ENCODE results near the gene WARS2.

Gene WARS2

GRCh38 chr1:119081267-119081666, 59.2 kb downstream of the WARS2 start:
- DNase-seq: no peak

GRCh38 chr1:119080586-119080985, 59.9 kb downstream of the WARS2 start:
- no peak for DNase-seq

GRCh38 chr1:119079881-119080280, 60.6 kb downstream of the WARS2 start:
- no peak for DNase-seq

GRCh38 chr1:119075614-119076013, 64.8 kb downstream of the WARS2 start:
- no peak for DNase-seq

- DNase-seq: no peak
Measured at GRCh38 chr1:119071321-119071720, 69.1 kb downstream of the WARS2 start.

- no peak for DNase-seq
Measured at GRCh38 chr1:119069682-119070081, 70.8 kb downstream of the WARS2 start.

GRCh38 chr1:119068427-119068826, 72.0 kb downstream of the WARS2 start:
- DNase-seq: no peak

- no peak for DNase-seq
Measured at GRCh38 chr1:119061700-119062099, 78.8 kb downstream of the WARS2 start.

GRCh38 chr1:119055568-119055967, 84.9 kb downstream of the WARS2 start:
- DNase-seq: no peak

GRCh38 chr1:119053917-119054316, 86.5 kb downstream of the WARS2 start:
- DNase-seq: no peak

GRCh38 chr1:119052267-119052666, 88.2 kb downstream of the WARS2 start:
- no peak for DNase-seq

- no peak for DNase-seq
Measured at GRCh38 chr1:119048624-119049404, 91.6 kb downstream of the WARS2 start.

GRCh38 chr1:119046785-119047438, 93.5 kb downstream of the WARS2 start:
- no peak for DNase-seq

- no peak for DNase-seq
Measured at GRCh38 chr1:119046429-119046784, 94.0 kb downstream of the WARS2 start.

- DNase-seq: no peak
Measured at GRCh38 chr1:119045096-119045746, 95.2 kb downstream of the WARS2 start.

- DNase-seq: no peak
Measured at GRCh38 chr1:119040906-119041305, 99.5 kb downstream of the WARS2 start.

- no peak for DNase-seq
Measured at GRCh38 chr1:119040489-119040888, 100.0 kb downstream of the WARS2 start.

GRCh38 chr1:119038363-119038762, 102.1 kb downstream of the WARS2 start:
- DNase-seq: no peak

GRCh38 chr1:119034359-119034758, 106.1 kb downstream of the WARS2 start:
- DNase-seq: no peak

- DNase-seq: no peak
Measured at GRCh38 chr1:119032986-119033385, 107.5 kb downstream of the WARS2 start.

GRCh38 chr1:119027759-119028158, 112.7 kb downstream of the WARS2 start:
- DNase-seq: no peak

- no peak for DNase-seq
Measured at GRCh38 chr1:119026956-119027355, 113.5 kb downstream of the WARS2 start.

- DNase-seq: no peak
Measured at GRCh38 chr1:119015547-119015946, 124.9 kb downstream of the WARS2 start.

GRCh38 chr1:119012383-119012782, 128.1 kb downstream of the WARS2 start:
- no peak for DNase-seq

Data from GOT3 (cell line).